OCI-LY1 (cell line): ENCODE data around the gene OSMR.

Experiments used
- EZH2 ChIP-seq: fragments of 200-600 bp; sonication (generic), shearing (Covaris generic); IDR thresholded peaks from 2 replicates; pipeline ENCODE4 v1.8.0; 2017; ENCODE audit warnings: borderline replicate concordance, mixed run types, mild to moderate bottlenecking, antibody characterized with exemption, low read length, moderate library complexity, mixed read lengths
- TF ChIP-seq, protein P1 (sequence below): fragments of 200-600 bp; sonication (generic), shearing (Covaris generic); IDR thresholded peaks from 2 replicates; pipeline ENCODE4 v1.5.1; 2017; ENCODE audit warnings: mild to moderate bottlenecking, antibody characterized with exemption, low read length, moderate library complexity, mixed read lengths

DNA sequence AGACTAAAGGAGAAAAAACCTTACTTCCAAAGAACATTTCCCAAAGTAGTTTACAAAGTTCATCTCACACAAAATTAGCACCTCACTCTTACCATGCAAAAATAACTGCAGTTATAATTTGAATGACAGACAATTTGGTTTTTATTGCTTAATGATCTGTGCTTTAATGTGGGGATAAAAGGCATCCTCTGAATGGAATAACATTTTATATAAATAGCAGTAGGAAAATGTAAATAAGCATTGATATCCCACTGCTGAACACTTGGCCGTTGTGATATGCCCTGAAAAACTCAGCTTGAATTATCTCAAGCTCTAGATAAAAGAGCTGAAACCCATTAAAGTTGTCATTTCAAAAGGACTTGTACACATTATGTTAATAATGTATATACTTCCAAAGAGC lies 93.2 kb downstream of the OSMR start:
- TF ChIP-seq, protein P1, sequence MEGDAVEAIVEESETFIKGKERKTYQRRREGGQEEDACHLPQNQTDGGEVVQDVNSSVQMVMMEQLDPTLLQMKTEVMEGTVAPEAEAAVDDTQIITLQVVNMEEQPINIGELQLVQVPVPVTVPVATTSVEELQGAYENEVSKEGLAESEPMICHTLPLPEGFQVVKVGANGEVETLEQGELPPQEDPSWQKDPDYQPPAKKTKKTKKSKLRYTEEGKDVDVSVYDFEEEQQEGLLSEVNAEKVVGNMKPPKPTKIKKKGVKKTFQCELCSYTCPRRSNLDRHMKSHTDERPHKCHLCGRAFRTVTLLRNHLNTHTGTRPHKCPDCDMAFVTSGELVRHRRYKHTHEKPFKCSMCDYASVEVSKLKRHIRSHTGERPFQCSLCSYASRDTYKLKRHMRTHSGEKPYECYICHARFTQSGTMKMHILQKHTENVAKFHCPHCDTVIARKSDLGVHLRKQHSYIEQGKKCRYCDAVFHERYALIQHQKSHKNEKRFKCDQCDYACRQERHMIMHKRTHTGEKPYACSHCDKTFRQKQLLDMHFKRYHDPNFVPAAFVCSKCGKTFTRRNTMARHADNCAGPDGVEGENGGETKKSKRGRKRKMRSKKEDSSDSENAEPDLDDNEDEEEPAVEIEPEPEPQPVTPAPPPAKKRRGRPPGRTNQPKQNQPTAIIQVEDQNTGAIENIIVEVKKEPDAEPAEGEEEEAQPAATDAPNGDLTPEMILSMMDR = no peak
- TF ChIP-seq EZH2 = no peak
